ENCODE measurements around the gene RNF7. TPM values are rescaled to one million over a fixed set of nuclear protein-coding genes. Genes with fewer than 3 reads are reported as not detected.

Gene RNF7
- polyA plus RNA-seq, 1 donor (not counting 4 experiments of a cell fraction or from before 2014, with no cell fraction given): 96.5 TPM

- Histone ChIP-seq H4K20me1 (ENCODE audit: control insufficient read depth, extremely low read depth, insufficient read depth, low read length) (no peaks in the 10 kb centered on the region), H3K27me3 (ENCODE audit: control insufficient read depth, extremely low read depth, insufficient read depth, low read length) (no peaks in the 10 kb centered on the region), H3K4me3 (ENCODE audit: control insufficient read depth in 2 of 3, extremely low read depth in 1 of 3, insufficient read depth in 2 of 3, low read depth in 1 of 3, low read length in 3 of 3) (no peak overlapping the region), H3K9me1 (ENCODE audit: control insufficient read depth, extremely low read depth, insufficient read depth, low read length) (no peaks in the 10 kb centered on the region), H3K4me1 (ENCODE audit: control insufficient read depth, extremely low read depth, insufficient read depth, low read length) (no peaks in the 10 kb centered on the region), H3K36me3 (ENCODE audit: control insufficient read depth in 2 of 2, extremely low read depth in 1 of 2, insufficient read depth in 2 of 2, low read length in 2 of 2) (no peaks in the 10 kb centered on the region), H3K79me2 (ENCODE audit: control insufficient read depth, insufficient read depth, low read length) (no peaks in the 10 kb centered on the region), H3K4me2 (ENCODE audit: control insufficient read depth, extremely low read depth, insufficient read depth, low read depth, low read length) (no peak overlapping the region), H2AFZ (ENCODE audit: control insufficient read depth, low read length) (no peak overlapping the region), H3K9me3 (ENCODE audit: control insufficient read depth, low read depth, low read length) (no peaks in the 10 kb centered on the region), H3K9ac (ENCODE audit: control insufficient read depth, extremely low read depth, insufficient read depth, low read length) (no peak overlapping the region), H3K27ac (ENCODE audit: control insufficient read depth, insufficient read depth, low read length) (no peak overlapping the region)
- TF ChIP-seq CTCF (optimal IDR thresholded peaks at IDR 0.05 in 1 of 3, IDR thresholded peaks at IDR 0.05 in 1 of 3, conservative IDR thresholded peaks at IDR 0.05 in 1 of 3; ENCODE audit: extremely low read depth in 1 of 3, insufficient read depth in 2 of 3, low read length in 3 of 3): peak; percentile 28 to 66 (median 35)
- TF ChIP-seq EZH2 (IDR thresholded peaks at IDR 0.05; ENCODE audit: low read length): no peak
- peak; percentile 83 for FAIRE-seq
- no peak for DNase-seq (ENCODE audit: low read depth, low spot score)
- dilution Hi-C loops (cut with MboI; ENCODE audit: extremely low pct_ligation_motif_present, low sequenced_read_pairs): no loop called here
Observed at GRCh38 chr3:141782386-141782932, 44.4 kb downstream of the RNF7 start.

DNA sequence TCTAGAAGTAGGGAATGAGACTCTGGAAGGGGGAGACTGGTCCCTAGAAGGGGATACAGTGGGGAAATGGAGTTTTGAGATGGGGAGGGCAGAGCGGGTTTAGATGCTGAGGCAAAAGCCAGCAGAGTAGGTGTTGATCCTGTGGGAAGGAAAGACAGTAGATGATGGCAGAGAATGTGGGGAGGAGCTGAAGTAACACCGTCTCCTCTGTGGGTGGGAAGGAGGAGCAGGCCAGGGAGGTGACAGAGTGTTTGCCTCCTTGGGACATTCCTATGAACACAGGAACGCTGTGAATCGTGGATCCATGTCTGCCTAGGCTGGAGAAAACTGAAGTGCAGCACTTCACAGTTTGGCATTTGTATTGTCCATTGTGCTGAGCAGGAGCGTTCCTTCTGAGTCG is 45.5 kb downstream of the RNF7 start:
- TF ChIP-seq EZH2 (IDR thresholded peaks at IDR 0.05; ENCODE audit: low read length) (no peak), CTCF (optimal IDR thresholded peaks at IDR 0.05 in 1 of 3, IDR thresholded peaks at IDR 0.05 in 1 of 3, conservative IDR thresholded peaks at IDR 0.05 in 1 of 3; ENCODE audit: extremely low read depth in 1 of 3, insufficient read depth in 2 of 3, low read length in 3 of 3) (no peak)
- Histone ChIP-seq H3K9me1 (ENCODE audit: control insufficient read depth, extremely low read depth, insufficient read depth, low read length) (no peaks in the 10 kb centered on the region), H3K36me3 (ENCODE audit: control insufficient read depth in 2 of 2, extremely low read depth in 1 of 2, insufficient read depth in 2 of 2, low read length in 2 of 2) (no peaks in the 10 kb centered on the region), H3K4me1 (ENCODE audit: control insufficient read depth, extremely low read depth, insufficient read depth, low read length) (no peaks in the 10 kb centered on the region), H3K9me3 (ENCODE audit: control insufficient read depth, low read depth, low read length) (no peaks in the 10 kb centered on the region), H3K27me3 (ENCODE audit: control insufficient read depth, extremely low read depth, insufficient read depth, low read length) (no peaks in the 10 kb centered on the region), H3K27ac (ENCODE audit: control insufficient read depth, insufficient read depth, low read length) (no peak overlapping the region), H3K79me2 (ENCODE audit: control insufficient read depth, insufficient read depth, low read length) (no peaks in the 10 kb centered on the region), H3K9ac (ENCODE audit: control insufficient read depth, extremely low read depth, insufficient read depth, low read length) (no peak overlapping the region), H2AFZ (ENCODE audit: control insufficient read depth, low read length) (no peak overlapping the region), H4K20me1 (ENCODE audit: control insufficient read depth, extremely low read depth, insufficient read depth, low read length) (no peaks in the 10 kb centered on the region), H3K4me3 (ENCODE audit: control insufficient read depth in 2 of 3, extremely low read depth in 1 of 3, insufficient read depth in 2 of 3, low read depth in 1 of 3, low read length in 3 of 3) (no peak overlapping the region), H3K4me2 (ENCODE audit: control insufficient read depth, extremely low read depth, insufficient read depth, low read depth, low read length) (no peak overlapping the region)
- FAIRE-seq: no peak
- no peak for DNase-seq (ENCODE audit: low read depth, low spot score)
- dilution Hi-C loops (cut with MboI; ENCODE audit: extremely low pct_ligation_motif_present, low sequenced_read_pairs): no loop called here

Data from keratinocyte (primary cell).